Esophagus muscularis mucosa (tissue), 3 donors: ENCODE data around the gene EHF.

ENCODE experiments used
- CTCF ChIP-seq, 3 experiments: fragments of 200-600 bp in 2 of 3; fragments of 450-650 bp in 1 of 3; sonication (generic) in 2 of 3; IDR thresholded peaks; one replicate each; pipeline ENCODE4 v1.5.1; 2017 to 2019; ENCODE audit warnings: antibody characterized with exemption in 3 of 3, mild to moderate bottlenecking in 2 of 3, moderate library complexity in 1 of 3
- POLR2A ChIP-seq: fragments of 450-650 bp; IDR thresholded peaks from one replicate; pipeline ENCODE4 v1.6.1; 2017; ENCODE audit warnings: antibody characterized with exemption, moderate library complexity, mild to moderate bottlenecking, low read depth
- POLR2AphosphoS5 ChIP-seq, 2 donors: sonication (generic); formaldehyde crosslinking; IDR thresholded peaks; one replicate each; pipeline ENCODE4 v1.6.1; 2017; ENCODE audit warnings: antibody characterized with exemption in 2 of 2

- TF ChIP-seq POLR2A (no peak), CTCF (IDR thresholded peaks at IDR 0.05) (no peak), POLR2AphosphoS5 (IDR thresholded peaks at IDR 0.05) (no peak)
These were observed 47.1 kb downstream of the EHF start for GRCh38 chr11:34667810-34668582.
